Body of pancreas (tissue), 4 donors: ENCODE measurements around the gene PDLIM7. TPM values are rescaled to one million over a fixed set of nuclear protein-coding genes. Genes with fewer than 3 reads are reported as not detected.

Experiments
- ATAC-seq: fragments of 150-250 bp; one replicate; pipeline ENCODE4 v1.9.1; 2016
- DNase-seq, 4 donors: peaks; one replicate each; pipeline ENCODE4 v3.0.0-alpha.2; 2019
- H3K27ac ChIP-seq, 4 donors: fragments of 200-600 bp; sonication (generic); 1 replicate in 3 of 4; 2 replicates in 1 of 4; pipeline versions ENCODE4 v1.5.1 to v1.6.1; 2016 to 2019; ENCODE audit warnings: mild to moderate bottlenecking in 1 of 4, mixed read lengths in 1 of 4, moderate library complexity in 1 of 4
- H3K27me3 ChIP-seq, 2 donors: fragments of 200-600 bp; sonication (generic); one replicate each; pipeline ENCODE4 v1.6.0; 2016; ENCODE audit warnings: mild to moderate bottlenecking in 1 of 2
- H3K36me3 ChIP-seq, 2 donors: fragments of 200-600 bp; sonication (generic); replicated peaks in 1 of 2; 2 replicates each; pipeline ENCODE4 v1.5.1; 2016; ENCODE audit warnings: low read depth in 2 of 2; ENCODE audit not compliant: insufficient read depth in 1 of 2
- H3K4me1 ChIP-seq: fragments of 200-600 bp; sonication (generic); one replicate; pipeline ENCODE4 v1.6.0; 2016
- H3K4me3 ChIP-seq, 2 donors: fragments of 200-600 bp; sonication (generic); 1 replicate in 1 of 2; 2 replicates in 1 of 2; pipeline ENCODE4 v1.5.1; 2016 to 2019
- H3K9me3 ChIP-seq, 3 donors: fragments of 200-600 bp; sonication (generic); 1 replicate in 2 of 3; 2 replicates in 1 of 3; pipeline ENCODE4 v1.5.1; 2016
- CTCF ChIP-seq, 7 experiments: fragments of 450-650 bp in 4 of 7; fragments of 200-600 bp in 3 of 7; sonication (generic) in 3 of 7; IDR thresholded peaks; one replicate each; pipeline ENCODE4 v1.5.1; 2016 to 2019; ENCODE audit warnings: antibody characterized with exemption in 7 of 7
- POLR2A ChIP-seq, 3 donors: fragments of 450-650 bp; IDR thresholded peaks; one replicate each; pipeline ENCODE4 v1.6.1; 2016; ENCODE audit warnings: antibody characterized with exemption in 3 of 3, mild to moderate bottlenecking in 2 of 3
- WGBS, 2 donors: methylation state at CpG; one replicate each; pipeline ENCODE4 v1.1.5; 2017; 5-methylcytosine and 5-hydroxymethylcytosine counted together
- intact Hi-C: fragments of 100-400 bp; cut with DNase I; formaldehyde crosslinking; loops from one replicate; pipeline ENCODE4 v1.15.1; 2023
- total RNA-seq, 2 donors: library from RNA; depleted of rRNA; stranded (reverse); fragments of >200 nt; gene quantifications; one replicate each; pipeline ENCODE4 v1.1.0, GENCODE V29; 2016

PDLIM7 gene
- total RNA-seq, 2 donors from 2014 or later: 7.3 to 15.8 TPM

GRCh38 chr5:177439518-177440053, 57.8 kb downstream of the PDLIM7 start:
- peaks cover 0 to 11% of the 10 kb centered on the region in 2 donors for H3K36me3 ChIP-seq
- ATAC-seq (no peak), DNase-seq (no peak)
- TF ChIP-seq POLR2A (IDR thresholded peaks at IDR 0.05): no peak
- no peak for TF ChIP-seq CTCF (IDR thresholded peaks at IDR 0.05)
- H3K27ac ChIP-seq: no peak overlapping the region
- WGBS, 2 donors: 95 to 96% methylated on average over 4 of the region's 4 CpGs
- no peak overlapping the region for H3K4me3 ChIP-seq
- intact Hi-C loops: no loop called here
- H3K27me3 ChIP-seq: no peaks in the 10 kb centered on the region
- H3K4me1 ChIP-seq: no peaks in the 10 kb centered on the region
- no peaks in the 10 kb centered on the region for H3K9me3 ChIP-seq

- no peak for TF ChIP-seq POLR2A (IDR thresholded peaks at IDR 0.05)
- no peak for TF ChIP-seq CTCF (IDR thresholded peaks at IDR 0.05)
- WGBS, 2 donors: 93 to 95% methylated on average over 10 of the region's 10 CpGs
- Histone ChIP-seq H3K4me3 (no peak overlapping the region), H3K27ac (no peak overlapping the region), H3K4me1 (no peaks in the 10 kb centered on the region), H3K9me3 (no peaks in the 10 kb centered on the region), H3K27me3 (no peaks in the 10 kb centered on the region), H3K36me3 (peaks cover 0 to 18% of the 10 kb centered on the region in 2 donors)
- intact Hi-C loops: no loop called here
- DNase-seq (no peak), ATAC-seq (no peak)
Observed at GRCh38 chr5:177438468-177438867, 58.9 kb downstream of the PDLIM7 start.

DNA sequence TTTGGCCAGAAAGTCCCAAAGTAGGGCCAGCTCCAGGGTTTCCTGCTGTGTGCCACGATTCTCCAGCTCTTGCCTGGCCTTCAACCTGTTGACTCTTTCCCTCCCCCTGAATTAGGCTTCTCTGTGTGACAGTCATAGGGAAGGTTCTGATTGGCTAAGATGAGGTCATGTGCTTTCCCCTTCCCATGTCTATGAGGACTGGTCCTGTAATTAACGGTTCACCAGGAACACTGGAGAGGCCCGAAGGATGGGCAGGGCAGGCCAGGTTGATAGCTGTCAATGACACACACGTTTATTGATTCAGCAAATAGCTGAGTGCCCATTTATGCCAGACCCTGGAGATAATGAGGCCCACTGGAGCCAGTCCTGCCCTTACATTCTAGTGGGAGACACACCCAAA, 59.8 kb downstream of the PDLIM7 start:
- Histone ChIP-seq H3K36me3 (peaks cover 0 to 22% of the 10 kb centered on the region in 2 donors), H3K4me1 (no peaks in the 10 kb centered on the region), H3K27ac (no peak overlapping the region), H3K27me3 (no peaks in the 10 kb centered on the region), H3K4me3 (no peak overlapping the region), H3K9me3 (no peaks in the 10 kb centered on the region)
- ATAC-seq: no peak
- no peak for DNase-seq
- WGBS, 2 donors: 61 to 66% methylated on average over 4 of the region's 4 CpGs
- TF ChIP-seq POLR2A (IDR thresholded peaks at IDR 0.05) (no peak), CTCF (IDR thresholded peaks at IDR 0.05) (no peak)
- intact Hi-C loops: no loop called here

DNA sequence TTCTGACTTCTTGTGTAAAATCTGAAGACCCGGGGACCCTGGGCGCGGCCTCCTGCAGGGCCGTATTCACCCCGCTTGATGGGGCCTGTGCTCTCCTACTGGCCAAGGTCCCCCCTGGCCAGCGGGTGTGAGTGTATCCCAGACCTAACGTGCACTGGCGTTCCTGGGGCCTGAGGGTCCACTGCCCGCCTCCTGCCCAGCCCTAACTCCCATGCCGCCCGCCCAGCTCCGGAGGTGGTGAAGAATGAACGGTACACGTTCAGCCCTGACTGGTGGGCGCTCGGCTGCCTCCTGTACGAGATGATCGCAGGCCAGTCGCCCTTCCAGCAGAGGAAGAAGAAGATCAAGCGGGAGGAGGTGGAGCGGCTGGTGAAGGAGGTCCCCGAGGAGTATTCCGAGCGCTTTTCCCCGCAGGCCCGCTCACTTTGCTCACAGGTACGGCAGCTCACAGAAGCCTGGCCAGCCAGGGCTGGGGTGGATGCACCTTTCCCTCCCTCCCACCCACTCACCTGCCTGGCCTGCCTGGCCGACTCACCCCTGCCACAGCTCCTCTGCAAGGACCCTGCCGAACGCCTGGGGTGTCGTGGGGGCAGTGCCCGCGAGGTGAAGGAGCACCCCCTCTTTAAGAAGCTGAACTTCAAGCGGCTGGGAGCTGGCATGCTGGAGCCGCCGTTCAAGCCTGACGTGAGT, 61.4 kb downstream of the PDLIM7 start:
- 92 to 93% methylated on average over 19 to 37 of the region's 37 CpGs for WGBS, 2 donors
- ATAC-seq: no peak
- TF ChIP-seq CTCF (IDR thresholded peaks at IDR 0.05): no peak
- no peak for TF ChIP-seq POLR2A (IDR thresholded peaks at IDR 0.05)
- H3K9me3 ChIP-seq: no peaks in the 10 kb centered on the region
- DNase-seq: no peak
- no peaks in the 10 kb centered on the region for H3K4me1 ChIP-seq
- peaks cover 0 to 27% of the 10 kb centered on the region in 2 donors for H3K36me3 ChIP-seq
- H3K27ac ChIP-seq: no peak overlapping the region
- H3K4me3 ChIP-seq: no peak overlapping the region
- H3K27me3 ChIP-seq: no peaks in the 10 kb centered on the region
- intact Hi-C loops: no loop called here
